HG02981 (cell line): ENCODE measurements around the gene CCDC85B.

ENCODE experiments used
- ATAC-seq: cut with Tn5 transposase; IDR thresholded peaks from one replicate; pipeline ENCODE4 v1.9.1; 2021; ENCODE audit warnings: mild to moderate bottlenecking, moderate library complexity; ENCODE audit not compliant: unreplicated experiment

CCDC85B gene

GRCh38 chr11:65903715-65904114 lies 13.2 kb downstream of the CCDC85B start:
- ATAC-seq: no peak

DNA sequence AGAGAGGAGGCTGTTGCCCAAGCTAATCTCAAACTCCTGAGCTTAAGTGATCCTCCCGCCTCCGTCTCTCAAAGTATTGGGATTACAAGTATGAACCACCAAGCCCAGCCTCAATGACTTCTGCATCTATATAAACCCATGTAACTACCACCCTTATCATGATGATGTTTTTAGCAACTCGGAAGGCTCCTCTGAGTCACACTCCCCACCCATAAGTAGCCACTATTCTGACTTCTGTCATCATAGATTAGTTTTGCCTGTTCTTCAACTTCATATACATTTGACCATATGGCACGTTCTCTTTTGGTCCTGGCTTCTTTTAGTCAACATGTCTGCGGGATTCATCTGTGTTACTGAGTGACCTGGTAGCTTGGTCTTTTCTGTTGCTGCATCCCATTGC lies 16.1 kb downstream of the CCDC85B start:
- ATAC-seq: no peak

DNA sequence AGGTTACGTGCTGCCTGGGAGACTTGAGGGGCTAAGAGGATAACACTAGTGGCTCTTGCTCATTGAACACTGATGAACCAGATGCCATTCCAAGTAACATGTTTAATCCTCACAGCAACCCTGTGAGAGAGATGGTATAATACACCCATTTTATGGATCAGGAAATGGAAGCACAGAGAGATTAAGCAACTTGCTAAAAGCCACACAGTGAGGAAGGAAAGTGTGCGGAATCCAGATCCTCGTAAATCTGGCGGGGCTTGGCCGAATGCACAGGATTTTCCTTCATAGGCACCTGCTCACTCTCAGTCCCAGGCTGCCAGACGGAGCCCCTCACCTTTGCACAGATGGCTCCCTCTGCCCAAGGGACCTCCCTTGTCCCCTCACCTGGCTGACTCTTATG lies 17.4 kb downstream of the CCDC85B start:
- no peak for ATAC-seq

DNA sequence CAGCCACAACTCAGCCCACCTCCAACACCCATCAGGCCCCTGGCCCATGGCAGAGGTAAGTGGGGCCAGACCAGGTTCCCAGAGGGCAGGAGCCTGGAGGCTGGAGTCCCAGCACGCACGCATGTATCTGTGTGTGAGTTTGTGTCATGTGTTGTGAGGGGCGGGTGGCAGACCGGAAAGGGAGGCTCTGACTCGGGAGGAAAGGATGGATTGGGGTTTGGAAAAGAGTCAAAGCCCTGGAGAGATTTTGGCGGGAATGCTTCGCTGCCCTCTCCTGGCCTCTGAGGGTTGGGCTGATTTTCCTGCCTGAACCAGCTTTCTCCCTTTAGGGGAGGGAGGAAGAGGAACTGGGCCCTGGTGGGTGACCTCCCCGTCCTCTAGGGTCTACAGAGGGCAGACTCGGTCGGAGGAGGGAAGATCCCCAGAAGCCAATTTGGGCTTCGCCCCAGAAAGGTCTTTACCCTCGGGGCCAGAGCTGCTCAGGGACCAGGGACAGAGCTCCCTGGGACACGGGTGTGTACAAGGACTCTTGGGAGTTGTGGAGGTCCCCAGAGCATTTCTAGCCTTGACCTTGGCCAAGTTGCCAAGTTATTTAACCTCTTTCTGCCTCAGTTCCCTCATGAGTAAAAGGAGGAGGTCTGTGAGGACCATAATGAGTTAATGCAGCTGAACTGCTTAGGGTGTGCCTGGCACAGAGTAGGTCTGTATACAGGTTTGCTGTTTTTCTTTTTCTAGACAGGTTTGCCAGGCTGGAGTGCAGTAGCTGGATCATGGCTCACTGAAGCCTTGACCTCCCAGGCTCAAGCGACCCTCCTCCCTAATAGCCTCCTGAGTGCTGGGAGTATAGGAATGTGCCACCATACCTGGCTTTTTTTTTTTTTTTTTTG lies 21.5 kb downstream of the CCDC85B start:
- no peak for ATAC-seq

DNA sequence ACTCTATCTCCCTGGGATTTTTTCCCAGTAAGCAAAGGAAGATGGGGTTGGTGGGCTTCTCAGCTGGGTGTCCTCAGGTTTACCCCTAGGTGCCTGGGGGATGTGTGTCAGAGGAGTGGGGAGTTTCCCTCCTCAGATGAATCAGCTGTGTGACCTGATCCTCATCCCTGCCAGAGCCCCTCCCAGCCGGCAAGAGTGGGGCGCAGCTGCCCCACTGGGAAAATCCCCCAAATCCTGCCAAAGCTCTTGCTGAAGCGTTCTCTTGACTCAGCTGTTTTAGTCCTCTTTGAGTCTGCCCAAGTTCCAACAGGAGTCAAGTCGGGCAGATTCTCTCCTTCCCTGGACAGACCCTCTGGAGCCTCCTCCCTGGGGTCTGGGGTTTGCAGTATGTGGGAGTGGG lies 22.4 kb downstream of the CCDC85B start:
- no peak for ATAC-seq

- no peak for ATAC-seq
Measured at GRCh38 chr11:65915101-65915820, 24.8 kb downstream of the CCDC85B start.

GRCh38 chr11:65915821-65916251 lies 25.4 kb downstream of the CCDC85B start:
- ATAC-seq: no peak

DNA sequence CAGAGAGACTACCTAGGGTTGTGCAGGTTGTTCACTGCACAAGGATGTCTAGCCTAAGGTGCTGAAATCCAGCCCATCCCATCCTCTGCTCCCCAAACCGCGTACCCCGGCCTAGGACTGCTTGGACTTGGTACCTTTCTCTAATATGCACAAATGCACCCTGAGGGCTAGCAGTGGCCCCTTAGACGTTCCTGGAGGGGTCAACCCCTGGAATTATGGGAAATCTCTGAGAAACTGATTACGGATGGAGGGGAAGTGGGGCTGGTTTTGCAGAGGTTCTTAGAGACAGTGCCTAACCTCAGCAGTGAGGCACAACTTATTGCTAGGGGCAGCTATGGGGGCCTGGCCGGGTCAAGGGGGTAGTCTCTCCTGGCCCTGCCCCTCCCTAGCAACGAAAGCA lies 25.9 kb downstream of the CCDC85B start:
- no peak for ATAC-seq

- ATAC-seq: no peak
Measured at GRCh38 chr11:65917077-65917433, 26.6 kb downstream of the CCDC85B start.

GRCh38 chr11:65917434-65918210 lies 27.1 kb downstream of the CCDC85B start:
- ATAC-seq: no peak

DNA sequence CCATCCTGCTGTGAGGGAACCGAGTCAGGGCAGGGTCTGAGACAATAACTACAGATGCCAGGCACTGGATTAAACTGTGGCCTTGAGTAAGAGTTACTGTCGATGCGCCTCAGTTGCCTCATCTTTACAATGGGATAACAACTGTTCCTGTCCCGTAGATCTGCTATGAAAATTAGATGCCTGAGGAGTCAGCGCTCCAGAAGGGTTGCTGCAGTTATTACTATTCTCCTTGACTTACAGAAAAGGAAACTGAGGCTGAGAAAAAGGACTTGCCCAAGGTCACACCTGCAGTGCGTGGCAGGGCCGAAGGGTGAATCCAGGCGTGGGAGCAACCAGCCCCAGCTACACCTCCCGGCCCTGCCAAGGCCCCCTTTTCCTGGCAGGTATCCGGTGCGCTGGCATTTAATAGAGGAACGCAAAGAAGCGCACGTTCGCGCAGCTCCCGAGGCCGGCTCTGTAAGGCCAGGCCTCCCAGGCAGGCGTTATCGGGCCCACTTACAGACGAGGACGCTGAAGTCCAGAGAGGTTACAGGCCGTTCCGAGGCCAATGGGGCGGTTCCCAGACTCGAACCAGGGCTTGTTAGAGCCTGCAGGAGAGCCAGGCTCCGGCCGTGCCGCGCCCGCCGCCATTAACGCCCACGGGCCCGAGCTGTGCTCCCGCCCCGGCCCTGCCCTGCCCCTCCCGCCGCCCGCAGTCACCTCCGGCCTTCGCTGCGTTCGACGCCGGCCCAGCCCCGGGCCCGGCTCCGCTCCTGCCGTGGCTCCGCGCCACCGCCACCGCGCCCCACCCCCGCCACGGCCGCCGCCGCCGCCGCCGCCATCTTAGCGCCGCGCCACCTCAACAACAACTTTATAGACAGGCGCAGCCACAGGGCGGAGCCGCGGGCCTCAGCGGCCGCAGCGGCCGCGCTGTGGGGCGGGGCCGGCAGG lies 28.0 kb downstream of the CCDC85B start, which contains the start of gene C11orf68:
Gene C11orf68, minus strand, starts transcription at position 852 of the 930 bp plus-strand sequence. Its CDS starts 31 bp downstream, at position 821.
- ATAC-seq: peak; percentile 55

GRCh38 chr11:65919141-65919572 lies 28.7 kb downstream of the CCDC85B start, which contains the start of gene DRAP1:
DRAP1 (plus strand) TSS chr11:65919426; CDS start chr11:65919502, 76 bp downstream.
- ATAC-seq: peak; percentile 74

DNA sequence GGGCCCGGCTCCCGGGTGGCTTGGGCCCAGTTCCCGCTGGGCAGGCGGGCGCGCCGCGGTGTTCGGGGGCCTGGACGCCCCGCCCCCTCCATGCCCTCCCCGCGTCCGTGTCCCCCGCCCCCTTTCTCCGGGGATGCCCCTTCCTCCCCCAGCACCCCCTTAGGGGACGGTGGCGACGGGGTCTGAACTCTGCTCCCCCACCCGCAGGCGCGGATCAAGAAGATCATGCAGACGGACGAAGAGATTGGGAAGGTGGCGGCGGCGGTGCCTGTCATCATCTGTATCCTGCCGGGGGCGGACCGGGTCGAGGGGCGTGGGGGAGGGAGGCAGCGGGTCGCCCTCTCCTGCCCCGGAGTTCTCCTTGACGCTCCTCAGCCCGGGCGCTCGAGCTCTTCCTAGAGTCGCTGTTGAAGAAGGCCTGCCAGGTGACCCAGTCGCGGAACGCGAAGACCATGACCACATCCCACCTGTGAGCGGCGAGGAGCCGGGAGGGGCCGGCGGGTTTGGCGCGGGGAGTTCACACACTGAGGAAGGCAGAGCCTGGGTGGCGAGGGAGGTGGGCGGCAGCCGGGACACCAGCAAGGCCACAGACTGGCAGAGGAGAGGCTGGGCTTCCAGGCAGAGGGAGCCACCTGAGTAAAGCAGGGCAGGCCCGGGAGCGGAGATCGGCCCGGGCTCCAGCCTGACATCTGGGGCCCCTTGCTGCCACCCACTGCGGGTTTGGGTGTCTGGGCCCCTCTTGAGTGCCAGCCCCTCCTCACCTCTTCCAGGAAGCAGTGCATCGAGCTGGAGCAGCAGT lies 29.3 kb downstream of the CCDC85B start:
- ATAC-seq: peak; percentile 33

- ATAC-seq: no peak
Measured at GRCh38 chr11:65920372-65920802, 29.9 kb downstream of the CCDC85B start.

DNA sequence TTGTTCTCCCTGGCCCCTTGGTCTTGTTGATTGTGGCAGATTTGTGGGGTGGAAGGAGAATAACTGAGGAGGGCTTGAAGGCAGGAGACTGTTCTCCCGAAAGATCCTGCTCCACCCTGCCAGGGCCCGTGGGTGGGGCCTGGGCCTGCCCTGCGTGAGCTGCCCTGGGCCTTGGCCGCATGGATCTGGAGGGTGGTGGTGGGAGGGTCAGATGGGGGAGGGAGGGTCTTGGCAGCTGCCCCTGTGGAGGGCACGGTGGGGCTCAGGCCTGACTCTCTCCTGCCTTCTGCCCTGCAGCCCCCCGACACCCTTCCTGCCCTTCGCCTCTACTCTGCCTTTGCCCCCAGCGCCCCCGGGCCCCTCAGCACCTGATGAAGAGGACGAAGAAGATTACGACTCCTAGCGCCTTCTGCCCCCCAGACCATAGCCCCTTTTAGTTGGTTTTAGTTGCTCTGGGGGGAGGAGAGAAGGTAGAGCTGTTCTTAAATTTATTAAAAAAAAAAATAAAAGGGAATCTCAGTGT lies 30.6 kb downstream of the CCDC85B start:
- ATAC-seq: no peak

DNA sequence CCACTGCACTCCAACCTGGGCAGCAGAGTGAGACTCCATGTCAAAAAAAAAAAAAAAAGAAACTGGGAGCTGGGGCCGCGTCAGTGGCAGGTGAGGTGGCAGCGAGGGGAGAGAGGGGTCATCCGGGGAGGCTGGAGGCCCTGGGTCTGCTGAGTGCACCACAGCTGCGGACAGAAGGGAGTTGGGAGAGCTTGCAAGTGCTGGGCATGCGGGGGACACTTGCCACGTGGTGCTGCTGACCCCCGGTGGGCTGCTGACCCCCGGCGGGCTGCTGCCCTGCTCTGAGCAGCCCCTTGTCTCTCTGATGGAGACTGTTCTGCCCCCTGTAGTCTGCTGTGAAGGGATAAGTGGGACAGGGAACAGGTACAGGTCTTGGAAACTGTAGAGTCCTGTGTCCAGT lies 31.4 kb downstream of the CCDC85B start:
- no peak for ATAC-seq

- ATAC-seq: no peak
Measured at GRCh38 chr11:65922565-65922964, 32.1 kb downstream of the CCDC85B start.

DNA sequence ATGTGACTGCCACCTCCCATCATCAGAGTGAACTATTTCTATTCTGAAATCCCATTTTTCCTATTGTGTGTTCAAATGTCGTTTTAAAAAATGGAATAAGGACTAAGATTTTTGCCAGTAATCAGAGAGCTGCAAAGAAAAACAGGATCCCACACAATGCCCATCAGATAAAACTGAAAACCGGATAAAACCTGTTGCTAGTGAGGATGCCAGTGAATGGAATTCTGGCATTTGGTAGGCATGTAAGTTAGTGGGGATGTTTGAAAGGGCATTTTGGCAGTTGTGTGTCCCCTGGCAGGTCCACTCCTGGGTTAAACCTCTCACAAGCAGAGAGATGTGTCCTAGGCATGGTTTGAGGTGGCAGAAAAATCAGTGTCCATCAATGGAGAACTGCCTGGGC lies 34.9 kb downstream of the CCDC85B start:
- ATAC-seq: no peak

DNA sequence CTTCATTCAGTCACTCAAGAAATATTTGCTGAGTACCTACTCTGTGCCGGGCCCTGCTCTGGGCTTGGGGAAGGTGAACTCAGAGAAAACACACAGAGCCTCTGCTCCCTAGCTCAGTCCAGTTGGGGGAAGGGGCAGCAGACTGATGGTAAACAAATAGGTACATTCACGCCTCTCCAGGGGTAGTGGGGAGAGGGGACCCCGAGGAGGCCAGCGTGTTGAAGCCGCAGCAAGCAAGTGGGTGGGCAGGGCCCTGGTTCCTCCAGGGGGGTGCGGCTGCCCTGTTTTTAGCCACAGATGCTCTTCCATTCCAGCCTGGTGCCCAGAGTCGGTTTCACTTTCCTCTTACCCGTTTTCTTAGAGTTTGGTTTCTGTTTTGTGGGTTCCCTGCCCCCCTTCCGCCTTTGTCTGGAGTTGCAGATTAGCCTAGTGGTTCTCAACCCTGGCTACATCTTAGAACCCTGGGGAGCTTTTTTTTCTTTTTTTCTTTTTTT lies 37.5 kb downstream of the CCDC85B start:
- peak; percentile 75 for ATAC-seq
